Right renal cortex interstitium (tissue), 3 donors: Measurements from ENCODE around the gene EXOC3. TPM values are rescaled to one million over a fixed set of nuclear protein-coding genes. Genes with fewer than 3 reads are reported as not detected.

Experiments used
- DNase-seq, 3 donors: peaks; one replicate each; pipeline ENCODE4 v3.0.0-alpha.2; 2013; ENCODE audit warnings: low read depth in 3 of 3, low spot score in 2 of 3
- polyA plus RNA-seq, 3 donors: library from polyadenylated mRNA; unstranded; fragments of 120-200 nt; gene quantifications; one replicate each; pipeline ENCODE4 v1.2.1, GENCODE V29; 2013; ENCODE audit not compliant: insufficient read length in 3 of 3

Gene EXOC3
- polyA plus RNA-seq, 3 donors, result 48.7 to 55.6 (median 52.6) TPM

- no peak for DNase-seq
Observed at GRCh38 chr5:453725-454481, 10.9 kb downstream of the EXOC3 start.

- DNase-seq, result no peak
Observed at GRCh38 chr5:454936-455335, 12.0 kb downstream of the EXOC3 start.

- no peak for DNase-seq
Observed at GRCh38 chr5:455806-456205, 12.8 kb downstream of the EXOC3 start.

GRCh38 chr5:456351-457194 lies 13.6 kb downstream of the EXOC3 start:
- no peak for DNase-seq

GRCh38 chr5:457195-457961 lies 14.4 kb downstream of the EXOC3 start:
- no peak for DNase-seq

DNA sequence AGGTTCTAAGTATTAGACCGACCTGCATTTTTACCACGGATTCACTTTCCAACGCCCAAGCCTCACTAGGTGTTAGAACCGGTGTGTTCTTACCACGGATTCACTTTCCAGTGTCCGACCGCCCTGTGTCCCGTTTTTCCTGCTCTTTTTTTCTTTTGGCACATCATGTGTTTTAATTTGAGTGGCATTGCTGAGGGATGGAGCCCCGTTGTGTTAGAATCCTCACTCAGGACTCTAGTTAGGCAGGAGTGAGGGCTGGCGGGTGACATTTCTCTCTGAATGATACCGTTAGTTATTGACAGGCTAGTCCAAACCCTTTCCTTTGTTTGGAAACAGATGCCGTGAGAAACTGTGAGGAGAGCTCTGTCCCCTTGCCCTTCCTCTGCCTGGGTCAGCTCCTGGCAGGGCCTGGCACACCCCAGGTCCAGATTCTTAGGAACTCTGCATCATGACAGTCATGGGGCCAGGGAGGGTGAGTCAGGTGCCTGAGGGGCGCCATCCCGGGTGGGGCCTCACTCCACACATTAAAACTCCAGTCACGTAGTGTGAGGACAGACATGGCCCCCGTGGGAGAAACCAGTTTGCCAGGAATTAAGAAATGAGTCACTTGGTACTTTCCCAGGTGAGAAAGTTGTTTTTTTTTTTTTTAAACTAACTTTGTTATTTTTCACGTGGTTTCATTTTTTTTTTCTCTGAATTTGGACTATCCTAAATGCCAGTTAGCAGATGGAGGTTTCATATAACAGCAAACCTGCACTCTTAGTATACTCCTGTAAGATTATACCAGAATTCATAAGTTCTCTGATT lies 15.8 kb downstream of the EXOC3 start:
- no peak for DNase-seq

- no peak for DNase-seq
Observed at GRCh38 chr5:459562-460272, 16.7 kb downstream of the EXOC3 start.

DNA sequence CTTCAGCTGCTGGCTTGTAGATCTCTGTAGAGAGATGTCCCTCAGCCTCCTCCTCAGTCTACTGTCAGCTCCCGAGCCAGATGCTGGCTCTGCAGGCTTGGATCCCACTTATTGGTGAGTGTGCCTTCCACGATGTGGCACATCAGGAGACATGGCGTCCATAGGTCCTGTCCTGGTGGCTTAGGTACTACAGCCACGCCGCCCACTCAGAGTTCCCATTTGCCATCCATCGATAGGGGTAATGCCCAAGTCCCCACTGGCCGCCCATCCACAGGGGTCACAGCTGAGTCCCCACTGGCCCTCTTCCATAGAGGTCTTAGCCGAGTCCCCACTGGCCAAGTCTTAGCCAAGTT lies 17.3 kb downstream of the EXOC3 start:
- no peak for DNase-seq

GRCh38 chr5:462051-462481 lies 19.1 kb downstream of the EXOC3 start:
- no peak for DNase-seq

- no peak for DNase-seq
Observed at GRCh38 chr5:463301-463700, 20.3 kb downstream of the EXOC3 start.

DNA sequence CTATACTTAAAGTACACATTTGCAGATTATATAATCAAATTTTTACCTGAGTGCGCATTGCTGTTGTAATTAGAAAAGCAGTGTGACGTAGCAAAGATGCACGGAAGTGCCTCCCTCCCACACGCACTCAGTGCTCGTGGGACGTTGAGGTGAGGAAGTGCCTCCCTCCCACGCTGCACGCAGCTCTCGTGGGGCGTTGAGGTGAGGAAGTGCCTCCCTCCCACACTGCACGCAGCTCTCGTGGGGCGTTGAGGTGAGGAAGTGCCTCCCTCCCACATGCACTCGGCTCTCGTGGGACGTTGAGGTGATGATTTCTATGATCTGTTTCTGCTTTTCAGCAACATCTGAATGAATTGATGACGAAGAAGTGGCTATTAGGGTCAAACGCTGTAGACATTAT lies 21.0 kb downstream of the EXOC3 start:
- no peak for DNase-seq

DNA sequence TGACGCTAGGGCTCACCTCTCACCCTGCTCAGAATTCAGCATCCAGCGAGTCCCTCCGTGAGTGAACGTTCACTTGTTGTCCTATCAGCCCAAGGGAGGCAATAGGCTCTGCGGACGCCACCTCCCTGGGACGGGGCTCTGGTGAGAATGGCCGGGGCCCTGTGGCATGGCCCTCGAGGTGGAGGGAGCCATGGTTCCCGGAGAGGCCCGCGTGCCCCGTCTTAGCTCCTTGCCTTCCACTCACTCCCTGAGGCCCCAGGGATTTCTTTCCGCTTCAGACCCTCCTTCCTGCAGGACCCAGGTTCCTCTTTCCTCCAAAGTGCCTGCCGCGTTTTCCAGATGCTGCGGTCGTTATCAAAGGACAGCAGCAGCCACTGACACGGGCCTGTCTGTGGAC lies 21.5 kb downstream of the EXOC3 start:
- no peak for DNase-seq

DNA sequence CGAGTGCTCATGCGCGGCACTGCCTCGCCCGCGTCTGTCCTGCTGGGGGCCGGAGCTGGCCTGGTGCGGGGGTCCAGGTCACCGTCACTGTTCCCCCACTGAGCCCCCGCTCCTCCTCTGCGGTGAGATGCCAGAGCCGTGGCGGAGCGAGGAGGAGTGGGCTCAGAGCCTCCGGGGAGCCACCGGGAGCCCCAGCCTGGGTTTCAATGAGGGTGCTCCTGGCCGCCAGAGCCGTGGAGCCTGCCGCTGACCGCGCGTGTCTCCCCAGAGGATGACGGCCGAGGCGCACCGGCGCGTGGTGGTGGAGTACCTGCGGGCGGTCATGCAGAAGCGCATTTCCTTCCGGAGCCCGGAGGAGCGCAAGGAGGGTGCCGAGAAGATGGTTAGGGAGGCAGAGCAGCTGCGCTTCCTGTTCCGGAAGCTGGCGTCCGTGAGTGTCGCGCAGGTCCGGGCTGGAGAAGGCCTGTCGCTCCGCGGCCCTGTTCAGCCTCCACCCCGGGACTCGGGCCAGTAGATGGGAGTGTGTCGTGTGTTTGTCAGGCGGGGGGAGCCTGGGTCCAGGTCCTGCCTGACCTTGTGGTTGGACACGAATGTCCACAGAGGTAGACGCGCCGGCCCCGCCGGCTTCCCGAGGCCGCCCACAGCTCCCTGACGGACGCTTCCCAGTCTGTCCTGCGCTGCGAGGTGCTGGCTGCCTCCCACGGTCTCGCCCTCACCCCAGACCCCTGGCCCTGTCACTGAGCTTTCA lies 22.0 kb downstream of the EXOC3 start:
- no peak for DNase-seq

GRCh38 chr5:465591-466403 lies 22.8 kb downstream of the EXOC3 start:
- DNase-seq, result no peak

- no peak for DNase-seq
Observed at GRCh38 chr5:466661-467310, 23.8 kb downstream of the EXOC3 start.

DNA sequence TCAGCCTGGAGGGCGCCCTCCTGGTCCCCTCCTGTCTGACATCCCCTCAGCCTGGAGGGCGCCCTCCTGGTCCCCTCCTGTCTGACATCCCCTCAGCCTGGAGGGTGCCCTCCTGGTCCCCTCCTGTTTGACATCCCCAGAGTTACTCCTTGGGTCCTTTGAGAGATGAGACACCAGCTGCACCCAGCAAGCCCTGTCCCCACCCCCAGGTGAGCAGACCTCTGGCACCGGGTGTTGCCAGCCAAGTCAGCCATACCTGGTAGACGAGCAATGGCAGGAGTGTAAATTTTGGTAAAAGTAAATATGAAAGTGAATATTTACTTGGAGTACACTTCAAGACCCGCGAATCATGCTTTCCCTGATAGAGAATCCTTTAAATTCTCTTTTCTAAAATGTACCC lies 25.4 kb downstream of the EXOC3 start:
- DNase-seq, result no peak

GRCh38 chr5:469752-470483 lies 26.9 kb downstream of the EXOC3 start:
- no peak for DNase-seq
